Stimulated activated CD8-positive, alpha-beta memory T cell treated with anti-CD3 and anti-CD28 coated beads, Interleukin-2, amount 100 ng/mL, for 1 hour (primary cell): ENCODE measurements around the gene TSSC4.
A peak's percentile ranks its signal among the peaks of the same experiment; 100 is the strongest.
"Not testable (repeated sequence)": the region's sequence is repeated elsewhere in the genome, so short reads cannot be mapped to it uniquely, and the experiment has no call there.

Experiments used
- DNase-seq, 2 donors: peaks; one replicate each; pipeline ENCODE4 v3.0.0-alpha.2; 2020; ENCODE audit warnings: low read depth in 2 of 2

The TSSC4 gene

GRCh38 chr11:2400069-2400761 is at the start of gene TSSC4:
TSSC4 (plus strand) TSS chr11:2400750; CDS start chr11:2402634, 1,884 bp downstream.
- DNase-seq = peak; percentile 99

DNA sequence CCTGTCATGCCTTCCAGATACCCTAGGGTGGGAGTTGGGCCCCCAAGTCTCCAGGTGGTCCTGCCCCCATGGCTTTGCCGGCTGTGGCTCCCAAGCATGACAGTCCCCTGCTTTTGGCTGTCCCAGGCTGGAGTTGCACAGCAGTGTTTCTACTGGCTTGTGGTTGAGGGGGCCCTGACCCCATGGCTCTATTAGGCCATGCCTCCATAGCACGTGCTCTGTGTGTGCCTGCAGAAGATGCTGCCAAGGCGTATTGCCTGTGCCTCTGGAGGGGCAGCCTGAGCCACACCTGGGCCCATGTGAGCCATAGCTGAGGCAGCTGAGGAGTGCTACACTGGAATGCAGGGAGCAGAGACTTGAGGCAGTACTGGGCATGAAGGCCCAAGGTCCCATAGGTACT is 48.8 kb upstream of the TSSC4 start:
- no peak for DNase-seq

DNA sequence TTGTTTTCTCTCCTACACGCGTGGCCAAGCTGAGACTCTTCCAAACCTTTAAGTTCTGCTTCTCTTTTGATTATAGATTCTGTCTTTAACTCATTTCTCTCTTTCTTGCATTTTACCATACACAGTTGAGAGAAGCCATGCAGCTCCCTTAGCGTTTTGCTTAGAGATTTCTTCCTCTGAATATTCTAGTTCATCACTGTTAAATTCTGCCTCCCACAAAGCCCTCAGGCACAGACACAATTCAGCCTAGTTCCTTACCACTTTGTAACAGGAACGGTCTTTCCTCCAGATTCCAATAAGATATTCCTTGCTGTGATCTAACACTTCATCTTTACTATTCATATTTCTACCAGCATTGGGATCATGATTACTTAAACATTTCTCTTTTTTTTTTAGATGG is 48.1 kb upstream of the TSSC4 start:
- DNase-seq = no peak

GRCh38 chr11:2355000-2355644 is 45.4 kb upstream of the TSSC4 start:
- DNase-seq = no peak

- DNase-seq = no peak
Measured at GRCh38 chr11:2357246-2357645, 43.3 kb upstream of the TSSC4 start.

- not testable (repeated sequence) for DNase-seq
Measured at GRCh38 chr11:2357651-2358050, 42.9 kb upstream of the TSSC4 start.

GRCh38 chr11:2358754-2359442 is 41.7 kb upstream of the TSSC4 start:
- no peak for DNase-seq

- no peak for DNase-seq
Measured at GRCh38 chr11:2359557-2359956, 41.0 kb upstream of the TSSC4 start.

DNA sequence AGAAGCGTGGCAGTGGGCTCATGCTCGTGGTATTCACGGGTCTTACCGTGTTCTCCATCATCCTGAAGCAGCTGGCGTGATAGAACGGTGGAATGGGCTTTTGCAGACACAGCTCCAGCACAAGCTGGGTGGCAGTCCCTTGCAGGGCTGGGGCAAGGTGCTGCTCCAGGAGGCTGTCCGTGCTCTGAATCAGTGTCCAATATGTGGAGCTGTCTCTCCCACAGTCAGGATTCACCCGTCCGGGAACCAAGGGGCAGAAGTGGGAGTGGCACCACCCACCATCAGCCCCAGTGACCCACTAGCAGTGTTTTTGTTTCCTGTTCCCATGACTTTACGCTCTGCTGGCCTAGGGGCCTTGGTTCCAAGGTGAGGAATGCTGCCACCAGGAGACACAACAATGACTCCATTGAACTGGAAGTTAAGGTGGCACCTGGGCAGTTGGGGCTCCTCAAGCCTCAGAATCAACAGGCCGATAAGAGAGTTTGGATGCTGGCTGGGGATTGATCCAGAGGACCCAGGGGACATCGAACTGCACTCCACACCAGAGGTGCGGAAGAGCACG is 40.4 kb upstream of the TSSC4 start:
- DNase-seq = no peak

- DNase-seq = no peak
Measured at GRCh38 chr11:2361565-2361964, 39.0 kb upstream of the TSSC4 start.

DNA sequence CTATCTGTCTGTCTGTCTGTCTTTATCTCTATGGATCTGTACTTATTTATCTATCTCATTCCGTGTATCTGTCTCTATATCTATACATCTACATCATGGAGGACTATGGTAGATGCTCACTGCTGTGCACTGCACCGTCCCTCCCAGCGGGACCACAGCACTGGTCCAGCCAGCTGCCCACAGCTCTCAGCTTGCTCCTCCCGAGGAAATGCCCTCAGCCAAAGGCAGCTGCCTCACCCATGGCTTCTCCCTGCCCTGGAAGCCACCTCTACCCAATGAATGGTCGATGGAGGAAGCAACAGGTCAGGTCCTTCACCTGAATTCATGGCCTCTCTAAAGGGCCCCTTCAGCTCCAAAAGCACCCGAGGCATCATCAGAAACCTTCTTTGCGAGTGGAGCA is 38.1 kb upstream of the TSSC4 start:
- DNase-seq = no peak

DNA sequence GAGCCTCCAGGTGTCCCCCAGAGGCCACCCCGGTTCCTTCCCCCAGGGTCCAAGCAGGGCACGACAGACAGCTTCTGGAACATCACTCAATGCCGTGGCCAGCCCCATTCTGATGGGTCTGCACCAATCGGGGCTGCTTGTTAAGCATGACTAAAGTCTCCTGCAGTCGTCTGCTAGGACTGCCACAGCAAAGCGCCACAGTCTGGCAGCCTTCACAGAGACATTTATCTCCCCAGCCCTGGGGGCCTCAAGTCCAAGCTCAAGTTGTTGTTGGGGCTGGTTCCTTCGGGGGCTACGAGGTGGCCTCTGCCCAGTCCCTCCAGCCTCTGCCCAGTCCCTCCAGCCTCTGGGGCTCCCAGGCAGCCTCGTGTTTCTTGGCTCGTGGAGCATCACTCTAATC is 37.4 kb upstream of the TSSC4 start:
- no peak for DNase-seq

- DNase-seq = no peak
Measured at GRCh38 chr11:2363577-2364370, 36.8 kb upstream of the TSSC4 start.

DNA sequence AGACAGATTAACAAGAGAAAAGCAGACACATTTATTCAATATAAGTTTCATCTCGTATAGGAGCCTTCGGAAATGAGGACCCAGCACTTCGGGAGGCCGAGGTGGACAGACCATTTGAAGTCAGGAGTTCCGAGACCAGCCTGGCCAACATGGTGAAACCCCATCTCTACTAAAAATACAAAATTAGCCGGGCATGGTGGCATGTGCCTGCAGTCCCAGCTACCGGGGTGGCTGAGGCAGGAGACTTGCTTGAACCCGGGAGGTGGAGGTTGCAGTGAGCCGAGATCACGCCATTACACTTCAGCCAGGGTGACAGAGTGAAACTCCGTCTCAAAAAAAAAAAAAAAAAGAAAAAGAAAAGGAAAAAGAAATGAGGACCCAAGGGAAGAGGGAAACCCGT is 36.2 kb upstream of the TSSC4 start:
- not testable (repeated sequence) for DNase-seq

GRCh38 chr11:2365571-2366210 is 34.9 kb upstream of the TSSC4 start:
- no peak for DNase-seq

DNA sequence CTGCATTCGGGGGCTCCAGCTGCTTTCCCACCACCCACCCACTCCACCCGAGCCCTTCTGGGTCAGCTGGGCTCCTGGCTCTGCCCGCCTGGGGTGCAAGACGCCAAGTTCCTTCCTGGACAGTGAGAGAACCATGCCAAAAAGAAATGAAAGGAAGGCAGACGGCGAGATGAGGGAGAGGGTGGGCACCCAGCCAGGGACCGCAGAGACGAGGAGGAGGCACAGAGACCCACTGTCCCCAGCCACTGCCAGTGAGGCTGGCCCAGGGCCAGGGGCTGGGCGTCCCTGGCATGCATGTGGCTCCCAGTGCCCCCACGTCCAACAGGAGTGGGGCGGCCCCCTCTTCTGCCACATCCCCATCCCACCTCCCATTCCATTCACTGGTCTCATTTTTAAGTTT is 34.3 kb upstream of the TSSC4 start:
- no peak for DNase-seq

GRCh38 chr11:2366733-2367132 is 33.8 kb upstream of the TSSC4 start:
- DNase-seq = no peak

- DNase-seq = no peak
Measured at GRCh38 chr11:2367266-2368160, 33.0 kb upstream of the TSSC4 start.

GRCh38 chr11:2368178-2368850 is 32.2 kb upstream of the TSSC4 start:
- DNase-seq = no peak

DNA sequence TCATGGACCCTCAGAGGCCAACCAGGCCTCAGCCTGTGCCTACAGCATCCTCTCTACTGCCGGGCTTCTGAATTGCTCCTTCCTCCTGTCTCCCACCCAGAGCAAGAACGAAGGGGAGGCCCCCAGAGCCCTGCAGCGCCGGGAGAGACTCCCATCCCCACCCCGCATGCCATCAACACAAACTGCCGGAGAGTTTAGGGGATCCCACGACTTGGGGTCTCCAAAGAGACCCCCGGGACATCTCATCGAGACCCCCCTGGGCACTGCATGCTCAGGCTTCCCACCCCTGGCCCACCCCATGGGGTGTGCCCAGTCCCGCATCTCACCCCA is 31.7 kb upstream of the TSSC4 start:
- DNase-seq = no peak
